KBM-7 (cell line): ENCODE data around the gene CASP8.
"Not testable (repeated sequence)": the region's sequence is repeated elsewhere in the genome, so short reads cannot be mapped to it uniquely, and the experiment has no call there.

ENCODE experiments used
- DNase-seq: peaks from one replicate; pipeline ENCODE4 v3.0.0-alpha.2; 2015
- in situ Hi-C: fragments of 300-500 bp; cut with MboI; formaldehyde crosslinking; loops from 2 replicates; pipeline ENCODE4 v1.14.3; 2020; ENCODE audit warnings: low sequenced_read_pairs, low pct_unique_long_range_greater_than_20kb, mixed read lengths

CASP8 gene

GRCh38 chr2:201264472-201265173 lies 4.3 kb downstream of the CASP8 start:
- DNase-seq, result no peak

GRCh38 chr2:201266629-201267028 lies 6.3 kb downstream of the CASP8 start:
- in situ Hi-C loops, result loop anchor here (25.0 kb wide), 1 partner anchor 96 kb away; the partner anchor contains the start of gene FLACC1
- no peak for DNase-seq

More at GRCh38 chr2:201264472-201265173, 4.3 kb downstream of the CASP8 start:
- in situ Hi-C loops, result loop anchor here (25.0 kb wide), 1 partner anchor 98 kb away; the partner anchor contains the start of gene FLACC1

DNA sequence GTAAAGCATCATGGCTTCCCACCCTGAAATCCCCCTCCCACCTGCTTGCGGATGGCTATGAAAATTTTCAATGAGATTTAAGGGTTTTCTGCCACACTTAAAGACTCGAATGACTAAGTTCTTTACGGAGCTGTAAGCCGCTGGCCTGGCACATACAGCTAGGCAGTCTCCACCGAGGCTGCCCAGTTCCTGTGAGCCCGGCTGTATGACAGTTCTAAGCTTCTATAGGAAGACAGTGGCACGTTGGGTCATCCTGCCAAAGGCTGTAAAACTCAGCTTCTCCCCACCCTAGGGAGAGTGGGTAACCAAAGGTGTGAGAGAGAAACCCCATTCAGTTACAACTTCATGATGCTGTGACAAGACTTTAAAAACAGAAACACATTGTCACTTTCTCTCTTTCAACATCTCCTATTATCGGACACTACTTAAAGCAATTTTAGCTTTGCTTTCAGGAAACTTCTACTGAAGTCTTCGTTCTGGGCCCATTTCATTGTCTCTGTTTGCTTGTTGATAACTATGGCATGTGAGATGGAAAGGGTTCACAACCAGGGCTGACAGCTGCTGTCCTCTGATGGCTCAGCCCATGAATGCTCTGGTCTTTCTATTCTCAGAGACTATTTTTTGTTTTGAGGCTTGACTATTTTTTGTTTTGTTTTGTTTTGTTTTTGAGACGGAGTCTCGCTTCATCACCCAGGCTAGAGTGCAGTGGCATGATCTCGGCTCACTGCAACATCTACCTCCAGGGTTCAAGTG lies 7.1 kb downstream of the CASP8 start:
- in situ Hi-C loops, result loop anchor here (25.0 kb wide), 1 partner anchor 95 kb away; the partner anchor contains the start of gene FLACC1

GRCh38 chr2:201269764-201270163 lies 9.4 kb downstream of the CASP8 start:
- in situ Hi-C loops, result loop anchor here (25.0 kb wide), 1 partner anchor 93 kb away; the partner anchor contains the start of gene FLACC1

More for the DNA sequence above, 7.1 kb downstream of the CASP8 start:
- no peak for DNase-seq

DNA sequence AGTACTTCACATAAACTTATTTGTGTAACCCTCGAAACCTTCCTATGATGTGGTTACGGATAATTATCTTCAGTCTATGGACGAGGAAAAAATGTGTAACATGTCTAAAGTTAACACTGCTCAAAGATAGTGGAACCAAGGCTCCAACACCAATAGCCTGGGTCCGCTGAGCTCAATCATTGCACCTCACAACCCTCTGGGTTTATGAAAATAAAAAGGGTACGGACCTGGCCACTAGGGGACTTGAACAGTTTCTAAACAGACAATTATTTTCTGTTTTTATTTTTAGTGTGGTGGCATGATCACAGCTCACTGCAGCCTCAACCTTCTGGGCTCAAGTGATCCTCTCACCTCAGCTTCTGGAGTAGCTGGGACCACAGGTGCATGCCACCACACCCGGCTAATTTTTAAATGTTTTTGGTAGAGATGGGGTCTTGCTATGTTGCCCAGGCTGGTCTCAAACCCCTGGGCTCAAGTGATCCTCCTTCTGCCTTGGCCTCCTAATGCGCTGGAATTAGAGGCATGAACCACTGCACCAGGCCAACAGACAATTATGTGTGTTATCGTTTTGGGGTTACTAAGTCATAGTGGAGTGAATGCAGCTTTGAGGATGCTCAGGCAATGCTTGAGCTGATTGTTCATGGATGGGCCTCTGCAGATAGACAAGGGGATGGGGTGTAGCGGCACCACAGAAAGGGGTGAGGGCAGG lies 10.1 kb downstream of the CASP8 start:
- in situ Hi-C loops, result loop anchor here (25.0 kb wide), 1 partner anchor 92 kb away; the partner anchor contains the start of gene FLACC1
- no peak for DNase-seq

More at GRCh38 chr2:201269764-201270163, 9.4 kb downstream of the CASP8 start:
- no peak for DNase-seq

DNA sequence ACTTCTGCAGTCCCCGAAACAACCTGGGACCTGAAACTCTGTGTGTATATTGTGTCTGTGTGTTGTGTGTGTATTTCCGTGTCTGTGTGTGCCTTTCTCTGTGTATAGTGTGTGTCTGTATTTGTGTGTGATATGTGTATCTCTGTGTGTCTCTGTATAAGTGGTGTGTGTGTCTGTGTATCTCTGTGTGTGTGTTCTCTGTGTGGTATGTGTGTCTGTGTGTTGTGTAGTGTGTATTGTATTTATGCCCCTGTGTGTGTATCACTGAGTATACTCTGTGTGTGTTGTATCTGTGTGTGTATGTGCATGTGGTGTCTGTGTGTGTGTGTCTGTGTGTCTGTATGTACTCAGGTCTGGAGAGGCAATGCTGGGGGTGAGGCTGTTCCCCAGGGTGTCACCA lies 11.6 kb downstream of the CASP8 start:
- DNase-seq, result no peak
- in situ Hi-C loops, result loop anchor here (25.0 kb wide), 1 partner anchor 90 kb away; the partner anchor contains the start of gene FLACC1

DNA sequence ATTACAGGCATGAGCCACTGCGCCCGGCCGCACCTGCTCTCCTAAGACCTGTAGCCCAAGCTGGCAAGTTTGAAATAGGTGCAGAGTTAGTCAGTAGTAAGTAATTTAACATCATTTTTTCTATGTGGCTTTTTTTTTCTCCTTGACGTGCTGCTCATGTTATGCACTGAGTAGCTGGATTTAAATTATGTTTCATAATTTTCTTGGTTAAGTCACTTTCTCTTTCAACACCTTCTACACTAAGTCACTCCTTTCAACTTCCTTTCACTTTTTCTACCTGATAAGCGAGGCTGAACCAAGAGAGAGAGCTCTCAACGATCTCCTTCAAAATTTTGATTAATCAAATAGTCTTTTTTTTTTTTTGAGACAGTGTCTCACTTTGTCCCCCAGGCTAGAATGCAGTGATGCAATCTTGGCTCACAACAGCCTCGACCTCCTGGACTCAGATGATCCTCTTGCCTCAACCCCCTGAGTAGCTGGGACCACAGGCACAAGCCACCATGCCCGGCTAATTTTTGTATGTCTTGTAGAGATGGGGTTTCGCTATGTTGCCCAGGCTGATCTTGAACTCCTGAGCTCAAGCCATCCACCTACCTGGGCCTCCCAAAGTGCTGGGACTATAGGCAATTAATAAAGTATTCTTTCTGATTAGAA lies 13.1 kb downstream of the CASP8 start:
- in situ Hi-C loops, result loop anchor here (25.0 kb wide), 1 partner anchor 89 kb away; the partner anchor contains the start of gene FLACC1
- no peak for DNase-seq

- DNase-seq, result no peak
- in situ Hi-C loops, result no loop called here
Observed at GRCh38 chr2:201275069-201275468, 14.7 kb downstream of the CASP8 start.

DNA sequence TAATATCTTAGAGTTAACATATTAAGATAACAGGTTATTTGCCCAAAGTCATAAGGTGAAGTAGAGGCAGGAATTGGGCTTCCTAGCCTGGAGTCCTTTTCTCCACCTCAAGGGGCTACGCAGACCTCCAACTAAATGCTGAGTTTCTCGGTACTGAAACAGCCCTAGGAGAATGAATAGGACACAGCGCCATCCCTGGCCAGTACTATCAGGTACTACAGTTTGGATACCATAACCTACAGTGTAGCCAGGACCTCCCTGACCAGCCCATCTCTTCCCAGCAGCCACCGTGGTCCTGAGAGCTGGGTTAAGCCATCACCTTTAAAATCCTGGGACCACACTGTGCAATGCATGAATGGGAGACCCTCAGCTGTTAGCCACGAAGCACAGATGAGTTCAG lies 15.7 kb downstream of the CASP8 start:
- in situ Hi-C loops, result no loop called here

GRCh38 chr2:201276511-201276910 lies 16.2 kb downstream of the CASP8 start:
- DNase-seq, result no peak
- in situ Hi-C loops, result no loop called here

More for the DNA sequence above, 15.7 kb downstream of the CASP8 start:
- DNase-seq, result no peak

- in situ Hi-C loops, result no loop called here
- DNase-seq, result peak; percentile 20
Observed at GRCh38 chr2:201279079-201279478, 18.7 kb downstream of the CASP8 start.

- in situ Hi-C loops, result no loop called here
Observed at GRCh38 chr2:201280191-201281040, 20.1 kb downstream of the CASP8 start.

DNA sequence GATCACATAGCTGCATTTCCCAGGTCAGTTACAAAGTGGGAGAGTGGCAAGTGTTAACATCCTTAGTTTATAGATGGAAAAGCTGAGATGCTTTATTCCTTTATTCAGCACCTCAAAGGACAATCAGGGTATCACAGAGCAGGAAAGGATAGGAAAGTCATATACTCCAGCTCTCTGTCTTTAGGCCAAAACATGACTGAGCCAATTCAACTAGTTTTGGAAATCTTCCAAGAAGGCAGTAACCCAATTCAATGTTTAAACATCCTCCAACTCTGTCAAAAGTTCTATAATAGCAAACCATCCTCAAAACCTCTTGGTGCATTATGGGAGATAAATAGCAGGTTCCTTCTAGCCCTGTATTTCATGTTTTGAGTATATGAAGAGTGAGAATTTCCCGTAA lies 25.2 kb downstream of the CASP8 start:
- DNase-seq, result no peak
- in situ Hi-C loops, result no loop called here

More at GRCh38 chr2:201280191-201281040, 20.1 kb downstream of the CASP8 start:
- peak; percentile 59 for DNase-seq

DNA sequence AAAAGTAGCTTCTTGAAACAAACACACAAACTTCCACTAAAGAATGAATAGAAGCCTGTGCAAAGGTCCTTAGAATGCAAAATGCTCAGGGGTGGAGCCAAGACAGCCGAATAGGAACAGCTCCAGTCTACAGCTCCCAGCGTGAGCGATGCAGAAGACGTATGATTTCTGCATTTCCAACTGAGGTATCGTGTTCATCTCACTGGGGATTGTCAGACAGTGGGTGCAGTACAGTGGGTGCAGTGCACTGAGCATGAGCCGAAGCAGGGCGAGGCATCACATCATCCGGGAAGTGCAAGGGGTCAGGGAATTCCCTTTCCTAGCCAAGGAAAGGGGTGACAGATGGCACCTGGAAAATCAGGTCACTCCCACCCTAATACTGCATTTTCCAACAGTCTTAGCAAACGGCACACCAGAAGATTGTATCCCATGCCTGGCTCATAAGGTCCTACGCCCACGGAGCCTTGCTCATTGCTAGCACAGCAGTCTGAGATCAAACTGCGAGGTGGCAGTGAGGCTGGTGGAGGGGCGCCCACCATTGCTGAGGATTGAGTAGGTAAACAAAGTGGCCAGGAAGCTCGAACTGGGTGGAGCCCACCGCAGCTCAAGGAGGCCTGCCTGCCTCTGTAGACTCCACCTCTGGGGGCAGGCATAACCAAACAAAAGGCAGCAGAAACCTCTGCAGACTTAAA lies 30.3 kb downstream of the CASP8 start:
- DNase-seq, in situ Hi-C loops: not testable (repeated sequence)

- DNase-seq, result no peak
- in situ Hi-C loops, result no loop called here
Observed at GRCh38 chr2:201298462-201299052, 38.2 kb downstream of the CASP8 start.

DNA sequence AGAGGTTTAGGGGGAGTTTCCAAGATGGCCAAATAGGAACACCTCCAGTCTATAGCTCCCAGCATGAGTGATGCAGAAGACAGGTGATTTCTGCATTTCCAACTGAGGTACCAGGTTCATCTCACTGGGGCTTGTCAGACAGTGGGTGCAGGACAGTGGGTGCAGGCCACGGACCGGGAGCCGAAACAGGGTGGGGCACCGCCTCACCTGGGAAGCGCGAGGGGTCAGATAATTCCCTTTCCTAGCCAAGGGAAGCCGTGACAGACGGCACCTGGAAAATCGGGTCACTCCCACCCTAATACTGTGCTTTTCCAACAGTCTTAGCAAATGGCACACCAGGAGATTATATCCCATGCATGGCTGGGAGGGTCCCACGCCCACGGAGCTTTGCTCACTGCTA lies 39.6 kb downstream of the CASP8 start:
- in situ Hi-C loops, DNase-seq: not testable (repeated sequence)

- in situ Hi-C loops, result no loop called here
- DNase-seq, result no peak
Observed at GRCh38 chr2:201307876-201308275, 47.5 kb downstream of the CASP8 start.
